ENCODE measurements around the gene EPG5.

GRCh38 chr18:46002934-46003333 lies 35.8 kb upstream of the EPG5 start:
- TF ChIP-seq CTCF (IDR thresholded peaks at IDR 0.05 in 4 of 5, conservative IDR thresholded peaks at IDR 0.05 in 1 of 5) = no peak
- no peak for TF ChIP-seq POLR2A (IDR thresholded peaks at IDR 0.05)
